ENCODE data around the gene GLRX5.

GLRX5 gene

DNA sequence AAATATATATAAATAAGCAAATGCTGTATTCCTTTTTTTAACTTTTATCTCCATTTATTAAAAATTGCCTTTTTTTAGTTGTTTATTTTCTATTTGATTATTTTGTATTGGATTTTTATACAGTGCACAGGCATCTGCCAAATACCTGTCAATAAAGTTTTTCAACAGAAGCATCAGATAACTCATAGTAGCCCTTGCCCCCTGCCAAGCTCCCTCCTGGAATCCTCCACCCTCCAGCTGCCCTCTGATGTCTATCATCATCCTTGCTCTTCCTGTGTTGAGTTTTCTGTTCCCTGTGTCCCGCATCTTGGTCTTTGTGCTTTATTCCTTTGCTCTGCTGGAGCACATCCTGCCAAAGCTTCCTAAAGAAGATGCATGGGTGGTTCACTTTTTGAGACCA is 16.6 kb downstream of the GLRX5 start:
- no peaks in the 10 kb centered on the region for H3K27me3 ChIP-seq
- intact Hi-C loops (cut with DNase I; ENCODE audit: low total_unique reads) = no loop called here
- H3K36me3 ChIP-seq = no peaks in the 10 kb centered on the region
- H3K27ac ChIP-seq = no peak overlapping the region
- H3K9me3 ChIP-seq = no peaks in the 10 kb centered on the region
- no peak for TF ChIP-seq CTCF (IDR thresholded peaks at IDR 0.05)
- H3K4me3 ChIP-seq = no peak overlapping the region
- H3K4me1 ChIP-seq = peaks cover 0 to 15% (median 11%) of the 10 kb centered on the region in 4 donors
- no peak for DNase-seq

GRCh38 chr14:95553141-95553540 is 18.3 kb downstream of the GLRX5 start:
- no peaks in the 10 kb centered on the region for H3K27me3 ChIP-seq
- TF ChIP-seq CTCF (IDR thresholded peaks at IDR 0.05) = no peak
- DNase-seq = no peak
- no peaks in the 10 kb centered on the region for H3K36me3 ChIP-seq
- no peak overlapping the region for H3K27ac ChIP-seq
- no peak overlapping the region for H3K4me3 ChIP-seq
- peaks cover 0 to 3% (median 0%) of the 10 kb centered on the region in 4 donors for H3K4me1 ChIP-seq
- intact Hi-C loops (cut with DNase I; ENCODE audit: low total_unique reads) = no loop called here
- no peaks in the 10 kb centered on the region for H3K9me3 ChIP-seq

GRCh38 chr14:95555053-95555452 is 20.2 kb downstream of the GLRX5 start:
- H3K27me3 ChIP-seq = no peaks in the 10 kb centered on the region
- H3K4me3 ChIP-seq = no peak overlapping the region
- no peak for DNase-seq
- no peaks in the 10 kb centered on the region for H3K4me1 ChIP-seq
- no peak for TF ChIP-seq CTCF (IDR thresholded peaks at IDR 0.05)
- no peak overlapping the region for H3K27ac ChIP-seq
- intact Hi-C loops (cut with DNase I; ENCODE audit: low total_unique reads) = no loop called here
- no peaks in the 10 kb centered on the region for H3K36me3 ChIP-seq
- H3K9me3 ChIP-seq = no peaks in the 10 kb centered on the region

GRCh38 chr14:95557291-95557690 is 22.4 kb downstream of the GLRX5 start:
- intact Hi-C loops (cut with DNase I; ENCODE audit: low total_unique reads) = no loop called here
- Histone ChIP-seq H3K4me1 (no peaks in the 10 kb centered on the region), H3K36me3 (no peaks in the 10 kb centered on the region), H3K4me3 (no peak overlapping the region), H3K9me3 (no peaks in the 10 kb centered on the region), H3K27me3 (no peaks in the 10 kb centered on the region), H3K27ac (no peak overlapping the region)
- no peak for TF ChIP-seq CTCF (IDR thresholded peaks at IDR 0.05)
- no peak for DNase-seq

- no peaks in the 10 kb centered on the region for H3K4me1 ChIP-seq
- intact Hi-C loops (cut with DNase I; ENCODE audit: low total_unique reads) = no loop called here
- no peak for TF ChIP-seq CTCF (IDR thresholded peaks at IDR 0.05)
- H3K9me3 ChIP-seq = no peaks in the 10 kb centered on the region
- H3K4me3 ChIP-seq = no peak overlapping the region
- H3K36me3 ChIP-seq = no peaks in the 10 kb centered on the region
- no peak for DNase-seq
- H3K27me3 ChIP-seq = no peaks in the 10 kb centered on the region
- no peak overlapping the region for H3K27ac ChIP-seq
Measured at GRCh38 chr14:95557832-95558231, 23.0 kb downstream of the GLRX5 start.

DNA sequence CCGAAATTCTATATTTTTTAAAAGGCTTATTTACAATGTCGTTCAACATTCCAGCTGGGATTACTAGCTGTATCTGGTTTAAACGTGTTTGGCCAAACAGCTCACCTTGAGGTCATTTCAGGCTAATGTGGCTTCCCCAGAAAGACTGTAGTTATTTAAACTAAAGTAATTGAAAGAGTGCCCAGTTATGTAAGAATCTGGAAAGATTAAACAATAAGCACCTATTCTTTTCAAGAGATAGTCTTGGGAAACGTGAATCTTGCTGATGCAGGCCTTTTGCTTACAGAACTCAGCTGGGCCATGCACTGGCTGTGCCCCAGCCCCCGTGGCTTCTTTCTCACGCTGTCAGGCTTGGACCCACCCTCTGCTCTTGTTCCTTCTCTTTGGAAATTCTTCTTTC is 24.4 kb downstream of the GLRX5 start:
- H3K9me3 ChIP-seq = no peaks in the 10 kb centered on the region
- intact Hi-C loops (cut with DNase I; ENCODE audit: low total_unique reads) = no loop called here
- no peak for DNase-seq
- no peaks in the 10 kb centered on the region for H3K4me1 ChIP-seq
- no peak overlapping the region for H3K4me3 ChIP-seq
- no peak for TF ChIP-seq CTCF (IDR thresholded peaks at IDR 0.05)
- H3K27me3 ChIP-seq = no peaks in the 10 kb centered on the region
- no peak overlapping the region for H3K27ac ChIP-seq
- no peaks in the 10 kb centered on the region for H3K36me3 ChIP-seq
